GM19025 (cell line): Measurements from ENCODE around the gene TENM3.
A peak's percentile ranks its signal among the peaks of the same experiment; 100 is the strongest.

Experiments used
- ATAC-seq: cut with Tn5 transposase; IDR thresholded peaks from one replicate; pipeline ENCODE4 v1.9.1; 2021; ENCODE audit warnings: mild to moderate bottlenecking, low read depth, moderate library complexity; ENCODE audit not compliant: unreplicated experiment

TENM3 gene

DNA sequence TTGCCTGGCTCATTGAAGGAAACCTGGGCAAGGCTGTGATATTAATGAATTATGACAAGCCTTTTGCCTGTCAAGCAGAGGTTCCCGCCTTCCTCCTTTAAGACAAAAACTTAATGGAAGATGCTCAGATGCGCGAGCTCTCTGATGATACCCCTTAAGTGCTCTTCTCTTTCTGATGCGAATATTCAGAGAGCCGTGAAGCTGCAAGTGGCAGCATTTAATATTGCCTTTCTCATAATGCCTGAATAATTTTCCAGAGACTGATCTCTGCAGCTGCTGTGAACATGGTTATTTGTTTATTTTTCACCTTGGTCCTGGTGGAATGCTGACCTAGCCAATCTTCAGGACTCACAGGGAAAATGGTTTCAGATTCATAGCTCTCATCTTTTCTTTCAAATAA lies 251.8 kb downstream of the TENM3 start:
- no peak for ATAC-seq

DNA sequence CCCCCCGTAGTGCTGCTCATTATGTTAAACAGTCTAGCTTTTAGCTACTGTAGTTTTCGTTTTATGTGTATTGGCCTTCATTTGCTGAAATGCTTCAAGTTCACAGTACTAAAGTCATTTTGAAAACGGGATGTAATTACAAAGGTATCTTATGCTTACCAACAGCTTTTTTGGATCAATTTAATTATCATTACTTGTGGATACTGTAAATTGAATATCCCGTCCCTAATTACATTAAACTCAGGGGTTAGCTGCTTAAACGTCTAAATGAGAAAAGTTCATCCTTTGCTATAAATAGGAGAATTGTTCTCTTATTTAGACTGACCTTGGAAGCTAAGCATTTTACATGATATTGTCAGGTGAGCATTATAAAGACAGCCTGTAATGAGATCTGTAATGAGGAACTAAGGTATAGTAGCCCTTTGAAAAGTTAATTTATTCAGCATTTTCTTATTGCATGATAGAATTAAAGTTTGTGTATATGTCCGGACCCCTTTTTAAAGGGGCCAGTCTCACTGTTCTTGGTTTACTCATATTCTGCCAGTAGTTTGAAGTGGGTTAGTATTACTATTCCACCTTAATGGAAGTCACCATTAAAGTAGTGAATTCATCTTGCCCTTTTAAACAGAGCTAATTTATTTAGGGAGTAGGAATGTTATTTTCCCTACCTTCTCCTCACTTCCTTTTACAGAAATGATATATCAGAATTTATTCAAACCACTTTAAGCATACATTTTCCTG lies 252.6 kb downstream of the TENM3 start:
- ATAC-seq: no peak

DNA sequence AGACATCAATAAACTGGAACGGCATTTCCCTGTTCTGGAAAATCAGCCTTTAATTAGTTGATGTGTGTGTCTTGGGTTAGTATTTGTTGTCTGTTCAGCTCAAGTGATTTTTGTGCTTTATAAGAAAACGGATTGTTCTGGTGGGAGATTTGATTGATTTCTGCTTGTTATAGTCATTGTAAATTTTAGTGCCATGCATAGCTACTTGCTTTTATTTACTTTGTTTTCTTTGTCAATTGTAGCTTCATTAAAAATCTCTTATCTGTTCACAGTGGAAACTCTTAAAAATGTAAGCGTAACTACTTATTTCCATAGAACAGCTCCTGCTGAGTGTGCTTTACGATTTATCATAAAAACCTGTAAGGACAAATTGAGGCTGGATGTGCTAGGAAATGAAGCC lies 253.2 kb downstream of the TENM3 start:
- no peak for ATAC-seq

- no peak for ATAC-seq
These were observed 258.9 kb downstream of the TENM3 start for GRCh38 chr4:182502064-182502463.

GRCh38 chr4:182504463-182504862 lies 261.3 kb downstream of the TENM3 start:
- no peak for ATAC-seq

- no peak for ATAC-seq
These were observed 264.6 kb downstream of the TENM3 start for GRCh38 chr4:182507805-182508204.

DNA sequence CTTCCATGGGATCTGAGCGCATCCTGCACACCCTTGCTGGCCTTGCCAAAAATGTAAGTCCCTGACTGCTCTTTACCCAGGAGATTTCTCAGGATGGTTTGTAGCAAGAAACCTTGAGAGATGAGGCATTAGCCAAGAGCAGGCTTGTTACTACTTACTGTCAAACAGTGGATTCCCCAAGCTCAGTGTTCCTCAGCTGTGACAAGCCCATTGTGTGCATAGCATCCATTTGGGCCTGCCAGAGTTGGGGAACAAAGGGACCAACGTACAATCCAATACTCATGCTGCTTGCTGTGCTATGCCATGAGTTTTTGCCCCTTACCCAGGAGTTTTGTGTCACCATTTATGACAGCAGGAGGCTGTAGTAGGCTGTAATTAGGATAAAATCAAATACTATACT lies 267.6 kb downstream of the TENM3 start:
- no peak for ATAC-seq

- ATAC-seq: peak; percentile 87
These were observed 270.5 kb downstream of the TENM3 start for GRCh38 chr4:182513587-182514291.

- ATAC-seq: no peak
These were observed 275.2 kb downstream of the TENM3 start for GRCh38 chr4:182518421-182518820.

DNA sequence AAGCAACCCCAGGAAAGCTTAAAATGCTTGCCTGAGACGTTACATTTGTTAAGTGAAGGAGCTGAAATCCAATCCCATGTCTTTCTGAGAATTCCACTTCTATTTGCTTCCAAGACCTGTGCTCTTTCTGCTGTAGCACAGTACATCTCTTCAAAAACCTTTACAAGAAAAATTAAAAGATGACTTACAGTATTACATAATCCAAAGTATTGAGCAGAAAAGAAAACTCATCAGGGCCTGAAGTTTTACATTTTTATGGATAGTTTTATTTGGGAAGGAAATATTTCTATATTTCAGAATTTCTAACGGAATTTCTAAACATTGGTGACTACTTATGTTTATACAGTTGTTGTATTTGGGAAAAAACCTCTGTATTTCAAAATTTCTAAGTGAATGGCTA lies 276.3 kb downstream of the TENM3 start:
- ATAC-seq: no peak

DNA sequence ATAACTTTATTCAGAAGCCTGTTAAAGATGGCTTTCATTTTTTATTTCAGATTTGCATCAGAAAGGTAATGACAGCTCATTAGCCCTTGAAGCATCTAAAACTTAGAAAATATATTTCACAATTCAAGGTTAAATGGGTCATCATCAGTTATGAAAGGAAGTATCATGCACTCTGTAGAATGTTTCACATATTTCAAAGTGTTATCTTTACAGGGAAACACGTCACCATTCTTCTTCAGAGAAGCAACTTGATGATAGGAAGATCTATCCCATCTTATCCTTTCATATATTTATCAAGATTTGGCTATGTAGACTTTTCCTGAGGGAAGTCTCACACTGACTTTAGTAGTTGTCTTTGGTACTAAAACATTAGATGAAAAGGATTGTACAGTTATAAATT lies 277.8 kb downstream of the TENM3 start:
- no peak for ATAC-seq

DNA sequence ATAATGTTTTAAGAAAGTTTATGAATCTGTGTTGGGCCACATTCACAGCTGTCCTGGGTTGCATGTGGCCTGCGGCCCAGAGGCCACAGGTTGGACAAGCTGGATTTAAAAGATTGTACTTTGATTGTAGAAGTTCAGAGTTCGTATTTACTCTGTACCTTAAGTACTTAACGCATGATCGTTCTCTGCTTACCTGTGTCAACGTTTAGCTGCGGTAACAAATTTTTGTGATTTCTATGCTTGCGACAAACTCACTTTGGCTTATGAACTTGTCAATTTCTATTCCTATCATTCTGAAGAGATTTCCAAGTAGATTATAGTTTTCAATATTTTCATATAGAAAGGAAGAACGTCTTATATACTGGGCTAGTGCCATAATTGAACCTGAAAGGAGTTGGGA lies 285.6 kb downstream of the TENM3 start:
- ATAC-seq: no peak

- no peak for ATAC-seq
These were observed 287.2 kb downstream of the TENM3 start for GRCh38 chr4:182530451-182530850.

GRCh38 chr4:182531555-182532162 lies 288.5 kb downstream of the TENM3 start:
- no peak for ATAC-seq

GRCh38 chr4:182532441-182532840 lies 289.2 kb downstream of the TENM3 start:
- no peak for ATAC-seq

DNA sequence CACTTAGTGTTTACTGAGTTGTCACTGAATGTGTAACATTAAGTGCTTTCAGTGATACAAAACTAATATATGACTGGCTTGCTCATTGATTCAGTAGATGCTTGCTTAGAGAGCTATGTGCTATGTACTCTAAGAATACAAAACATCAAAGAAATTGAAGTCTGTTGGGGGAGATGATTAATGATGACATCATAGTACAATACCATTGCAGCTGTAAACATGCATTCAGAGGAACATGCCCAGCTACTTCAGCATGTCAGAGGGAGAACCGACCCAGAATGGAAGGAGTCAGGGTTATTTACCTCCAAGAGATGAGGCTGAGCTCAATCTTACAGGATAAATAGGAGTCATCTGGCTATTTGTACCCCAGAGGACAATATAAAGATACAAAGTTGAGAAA lies 290.8 kb downstream of the TENM3 start:
- ATAC-seq: no peak

- no peak for ATAC-seq
These were observed 293.1 kb downstream of the TENM3 start for GRCh38 chr4:182536221-182536811.

- no peak for ATAC-seq
These were observed 294.0 kb downstream of the TENM3 start for GRCh38 chr4:182537031-182537795.

GRCh38 chr4:182538031-182538430 lies 294.8 kb downstream of the TENM3 start:
- ATAC-seq: no peak

DNA sequence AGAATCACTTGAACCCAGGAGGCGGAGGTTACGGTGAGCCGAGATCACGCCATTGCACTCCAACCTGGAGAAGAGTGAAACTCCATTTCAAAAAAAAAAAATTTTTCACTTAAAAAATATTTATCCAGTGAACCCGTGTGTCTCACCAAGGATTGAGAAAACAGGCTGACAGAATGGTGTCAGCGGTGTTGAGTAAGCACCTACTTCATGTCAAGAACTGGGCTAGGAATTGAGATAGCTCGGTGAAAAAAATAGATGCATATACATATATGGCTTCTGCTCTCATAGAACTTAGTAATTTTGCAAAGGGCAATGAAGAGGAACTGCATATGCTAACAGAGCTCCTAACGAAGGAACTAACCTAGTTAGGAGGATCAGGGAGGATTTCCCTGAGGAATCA lies 297.3 kb downstream of the TENM3 start:
- ATAC-seq: no peak

DNA sequence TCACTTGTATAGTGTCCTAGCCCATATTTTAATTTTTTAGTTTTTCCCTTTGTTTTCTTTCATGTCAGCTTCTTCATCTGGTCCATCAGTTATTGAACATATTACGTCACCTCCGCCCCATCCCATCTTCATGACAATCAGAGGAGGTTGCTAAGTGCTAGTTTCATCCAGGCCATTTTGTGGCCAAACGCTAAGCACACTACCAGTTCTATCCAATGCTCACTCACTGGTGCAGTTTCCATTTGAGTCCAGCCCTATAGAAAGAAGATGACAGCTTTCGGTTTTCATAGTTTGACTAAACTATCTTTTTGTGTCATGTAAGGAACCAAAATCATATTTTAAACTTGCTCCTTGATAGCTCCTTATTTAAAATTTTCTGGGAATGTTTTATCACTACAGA lies 304.2 kb downstream of the TENM3 start:
- ATAC-seq: peak; percentile 100
